ENCODE results near the gene C17orf114.
A peak's percentile ranks its signal among the peaks of the same experiment; 100 is the strongest.

C17orf114 gene

DNA sequence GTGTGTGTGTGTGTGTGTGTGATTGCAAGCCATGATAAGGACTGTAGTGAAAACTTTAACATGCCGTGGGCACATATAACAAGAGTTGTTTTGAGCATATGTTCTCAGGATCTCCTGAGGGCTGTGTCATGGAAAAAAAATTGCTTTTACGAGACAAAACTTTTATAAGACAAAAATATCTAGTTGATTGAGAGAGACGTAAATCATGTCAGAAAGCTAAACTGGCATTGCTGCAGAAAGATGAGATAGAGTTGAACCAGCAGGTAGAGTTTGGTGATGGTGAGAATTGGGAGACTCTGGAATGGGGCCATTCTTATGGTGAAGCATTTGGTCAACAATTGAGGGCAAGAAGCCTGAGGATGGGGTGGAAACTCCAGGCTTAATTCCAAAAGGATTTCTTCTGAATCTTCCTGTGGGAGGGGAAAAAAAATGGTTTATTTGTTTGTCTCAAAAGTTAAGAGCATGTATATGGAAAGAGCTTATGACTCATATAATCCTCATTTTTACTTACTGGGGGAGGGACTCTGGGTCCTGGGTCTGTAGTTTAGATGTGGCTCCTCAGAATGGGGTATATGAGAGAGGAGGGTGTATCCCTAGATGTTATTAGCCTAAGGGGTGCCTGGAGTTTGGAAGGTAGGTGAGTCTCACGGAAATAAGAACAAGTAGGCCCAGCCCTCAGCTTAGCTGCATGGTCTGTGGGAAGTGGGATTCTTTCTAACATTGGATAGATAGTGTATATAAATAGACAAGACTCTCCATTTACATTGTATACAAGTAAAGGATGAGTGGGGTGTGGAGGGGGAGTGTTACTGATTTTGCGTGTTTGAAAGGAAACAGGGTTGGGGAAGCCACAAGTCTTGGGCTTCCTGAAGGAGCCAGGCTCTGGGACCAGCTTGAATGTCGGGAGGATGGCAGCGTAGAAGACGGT, 38.1 kb upstream of the C17orf114 start:
- DNase-seq (no peak), ATAC-seq (ENCODE audit: low read depth) (no peak)
- Mint-ChIP-seq H3K27me3 (no peaks in the 10 kb centered on the region), H3K4me1 (peaks cover 41% of the 10 kb centered on the region), H3K27ac (no peak overlapping the region), H3K36me3 (ENCODE audit: low read depth) (peaks cover 11% of the 10 kb centered on the region), H3K4me3 (no peak overlapping the region), H3K9me3 (no peaks in the 10 kb centered on the region)
- CTCF ChIA-PET: no interaction called here
- POLR2A ChIA-PET: interaction anchor here (1.5 kb wide), 1 partner anchor 697 kb away, joined by 3 read pairs; the partner anchor contains the start of genes CYB5D2 and ZZEF1
- TF ChIP-seq CTCF (IDR thresholded peaks at IDR 0.05): no peak
- intact Hi-C loops (cut with micrococcal nuclease): no loop called here

- no peak for ATAC-seq (ENCODE audit: low read depth)
- POLR2A ChIA-PET: interaction anchor here (1.5 kb wide), 1 partner anchor 696 kb away, joined by 3 read pairs; the partner anchor contains the start of genes CYB5D2 and ZZEF1
- H3K4me1 Mint-ChIP-seq: peaks cover 48% of the 10 kb centered on the region
- peaks cover 11% of the 10 kb centered on the region for H3K36me3 Mint-ChIP-seq (ENCODE audit: low read depth)
- no peaks in the 10 kb centered on the region for H3K27me3 Mint-ChIP-seq
- intact Hi-C loops (cut with micrococcal nuclease): no loop called here
- TF ChIP-seq CTCF (IDR thresholded peaks at IDR 0.05): no peak
- CTCF ChIA-PET: no interaction called here
- no peak for DNase-seq
- H3K27ac Mint-ChIP-seq: no peak overlapping the region
- no peak overlapping the region for H3K4me3 Mint-ChIP-seq
- no peaks in the 10 kb centered on the region for H3K9me3 Mint-ChIP-seq
Observed at GRCh38 chr17:4839221-4839620, 37.1 kb upstream of the C17orf114 start.

- H3K36me3 Mint-ChIP-seq (ENCODE audit: low read depth): peaks cover 14% of the 10 kb centered on the region
- no peaks in the 10 kb centered on the region for H3K9me3 Mint-ChIP-seq
- TF ChIP-seq CTCF (IDR thresholded peaks at IDR 0.05): no peak
- ChIA-PET POLR2A (no interaction called here), CTCF (no interaction called here)
- H3K4me1 Mint-ChIP-seq: peaks cover 52% of the 10 kb centered on the region
- intact Hi-C loops (cut with micrococcal nuclease): no loop called here
- DNase-seq: no peak
- no peak overlapping the region for H3K27ac Mint-ChIP-seq
- H3K4me3 Mint-ChIP-seq: no peak overlapping the region
- no peaks in the 10 kb centered on the region for H3K27me3 Mint-ChIP-seq
- no peak for ATAC-seq (ENCODE audit: low read depth)
Observed at GRCh38 chr17:4838309-4838785, 36.2 kb upstream of the C17orf114 start.

DNA sequence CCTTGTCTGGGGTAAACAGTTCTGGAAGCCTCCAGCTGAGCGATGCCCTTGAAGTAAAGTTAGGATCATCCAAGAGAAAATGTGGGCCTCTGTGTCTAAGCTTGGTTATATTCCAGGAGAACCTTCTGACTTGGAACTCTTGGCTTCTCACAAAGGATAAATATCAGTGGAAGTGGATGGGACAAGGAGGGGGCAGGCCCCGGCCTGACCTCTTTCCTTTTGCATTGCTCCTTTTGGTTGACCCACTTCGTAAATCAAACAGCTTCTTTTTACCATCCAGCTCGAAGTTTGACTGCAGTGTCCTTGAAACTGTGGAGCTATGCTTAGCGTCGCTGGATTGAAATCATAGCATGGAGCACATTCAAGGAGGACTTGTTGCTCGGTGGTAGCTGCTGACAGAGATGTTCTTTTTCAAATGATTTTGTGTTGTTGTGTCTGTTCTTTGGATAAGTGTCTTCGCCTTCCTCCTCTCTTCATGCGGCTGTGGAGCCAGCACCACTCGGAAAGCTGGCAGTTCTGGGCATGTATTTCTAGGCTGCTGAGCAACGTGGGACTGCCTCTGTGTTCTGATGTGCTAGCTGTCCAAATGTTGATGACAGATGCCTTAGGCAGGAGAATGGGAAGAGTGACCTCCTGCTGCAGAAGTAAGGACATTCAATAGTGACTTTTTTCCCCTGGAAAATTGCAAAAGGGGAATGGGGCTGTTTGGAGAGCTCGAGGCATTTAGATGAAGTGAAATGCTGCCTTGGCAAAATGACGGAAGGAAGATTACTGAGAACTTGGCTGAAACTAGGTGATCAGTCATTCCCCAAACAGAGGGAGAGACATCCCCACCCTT, 35.6 kb upstream of the C17orf114 start:
- TF ChIP-seq CTCF (IDR thresholded peaks at IDR 0.05): no peak
- CTCF ChIA-PET: no interaction called here

DNA sequence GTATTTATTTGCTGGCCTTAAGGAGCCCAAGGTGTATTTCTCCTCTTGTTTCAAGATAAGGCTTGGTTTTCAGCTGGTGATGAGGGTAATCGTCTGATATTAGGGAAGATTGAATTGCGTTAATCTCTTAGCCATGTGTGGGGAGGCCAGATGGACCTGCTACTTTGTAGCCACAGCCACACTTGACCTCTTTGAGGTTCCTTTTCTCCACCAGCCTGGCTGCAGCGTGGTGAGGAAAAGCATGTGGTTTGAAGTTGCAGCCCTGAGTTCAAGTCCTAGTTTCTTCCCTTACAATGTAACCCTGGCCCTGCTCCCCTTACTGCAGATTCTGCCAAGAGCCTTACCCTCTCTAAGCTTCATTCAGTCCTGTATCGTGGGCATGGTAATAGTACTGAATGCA, 34.1 kb upstream of the C17orf114 start:
- ChIA-PET POLR2A (no interaction called here), CTCF (no interaction called here)
- TF ChIP-seq CTCF (IDR thresholded peaks at IDR 0.05): no peak
- H3K36me3 Mint-ChIP-seq (ENCODE audit: low read depth): peaks cover 15% of the 10 kb centered on the region
- peak overlapping the region; percentile 15 for H3K4me3 Mint-ChIP-seq
- ATAC-seq (ENCODE audit: low read depth): no peak
- no peaks in the 10 kb centered on the region for H3K27me3 Mint-ChIP-seq
- DNase-seq: no peak
- no peaks in the 10 kb centered on the region for H3K9me3 Mint-ChIP-seq
- intact Hi-C loops (cut with micrococcal nuclease): no loop called here
- H3K4me1 Mint-ChIP-seq: peaks cover 45% of the 10 kb centered on the region
- H3K27ac Mint-ChIP-seq: peak overlapping the region; percentile 6

More for the DNA sequence above, 35.6 kb upstream of the C17orf114 start:
- Mint-ChIP-seq H3K36me3 (ENCODE audit: low read depth) (peaks cover 15% of the 10 kb centered on the region), H3K27me3 (no peaks in the 10 kb centered on the region), H3K27ac (no peak overlapping the region), H3K9me3 (no peaks in the 10 kb centered on the region), H3K4me3 (no peak overlapping the region), H3K4me1 (peaks cover 49% of the 10 kb centered on the region)
- DNase-seq (no peak), ATAC-seq (ENCODE audit: low read depth) (no peak)
- POLR2A ChIA-PET: no interaction called here
- intact Hi-C loops (cut with micrococcal nuclease): no loop called here
